ENCODE measurements around the gene SLCO4A1. TPM values are rescaled to one million over a fixed set of nuclear protein-coding genes. Genes with fewer than 3 reads are reported as not detected.

Gene SLCO4A1
- total and polyA plus RNA-seq, 2 donors (not counting 3 experiments of a cell fraction or from before 2014, with no cell fraction given): 1.4 to 4.1 TPM

DNA sequence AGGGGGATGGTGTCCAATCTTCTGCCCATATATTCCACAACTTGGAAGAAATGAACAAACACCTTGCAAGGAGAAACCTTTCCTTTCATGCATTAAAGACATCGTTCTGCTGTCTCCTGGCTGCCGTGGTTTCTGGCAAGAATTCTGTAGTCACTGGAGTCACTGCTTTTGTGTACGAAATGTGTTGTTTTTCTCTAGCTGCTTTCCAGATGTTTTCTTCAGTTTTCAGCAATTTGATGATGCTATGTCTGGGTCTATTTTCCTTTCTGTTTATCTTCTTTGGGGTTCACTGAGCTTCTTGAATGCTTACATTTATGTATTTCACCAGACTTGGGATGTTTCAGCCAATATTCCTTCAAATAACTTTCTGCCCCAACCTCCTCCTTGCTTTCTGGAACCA, 40.6 kb upstream of the SLCO4A1 start:
- H2AFZ ChIP-seq (ENCODE audit: low read depth, low read length): no peak overlapping the region
- DNase-seq (ENCODE audit: low read depth, low spot score) (no peak), FAIRE-seq (no peak)
- peaks cover 16% of the 10 kb centered on the region for H3K4me1 ChIP-seq (ENCODE audit: control insufficient read depth, extremely low read depth, insufficient read depth, low read length)
- no peaks in the 10 kb centered on the region for H3K9me1 ChIP-seq (replicated peaks; ENCODE audit: control insufficient read depth, extremely low read depth, insufficient read depth, low read length)
- H3K27me3 ChIP-seq (ENCODE audit: control insufficient read depth in 2 of 2, insufficient read depth in 2 of 2, low read length in 2 of 2): no peaks in the 10 kb centered on the region
- H3K9me3 ChIP-seq (replicated peaks; ENCODE audit: control insufficient read depth, insufficient read depth, low read length): no peaks in the 10 kb centered on the region
- H3K9ac ChIP-seq (replicated peaks; ENCODE audit: extremely low read depth, insufficient read depth, low read length): no peak overlapping the region
- dilution Hi-C loops (cut with MboI; ENCODE audit: extremely low pct_ligation_motif_present, low sequenced_read_pairs) (no loop called here), intact Hi-C loops (cut with micrococcal nuclease) (no loop called here)
- POLR2A ChIA-PET: no interaction called here
- CTCF ChIA-PET: interaction anchor here (1.0 kb wide), 1 partner anchor 13 kb away, joined by 3 read pairs; no protein-coding TSS in a partner anchor
- no peak overlapping the region for H3K27ac ChIP-seq (ENCODE audit: insufficient read depth, low read depth, low read length)
- TF ChIP-seq, protein P1, sequence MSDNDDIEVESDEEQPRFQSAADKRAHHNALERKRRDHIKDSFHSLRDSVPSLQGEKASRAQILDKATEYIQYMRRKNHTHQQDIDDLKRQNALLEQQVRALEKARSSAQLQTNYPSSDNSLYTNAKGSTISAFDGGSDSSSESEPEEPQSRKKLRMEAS (IDR thresholded peaks at IDR 0.05; ENCODE audit: insufficient read depth, insufficient read length): no peak
- TF ChIP-seq GATA2 (IDR thresholded peaks at IDR 0.05; ENCODE audit: insufficient read depth, insufficient read length, low read depth, low read length) (no peak), FOS (IDR thresholded peaks at IDR 0.05; ENCODE audit: borderline replicate concordance, insufficient read depth, low read length) (no peak), JUN (IDR thresholded peaks at IDR 0.05; ENCODE audit: borderline replicate concordance, insufficient read depth, insufficient read length, low read depth) (no peak), MYC (IDR thresholded peaks at IDR 0.05; ENCODE audit: low read depth, low read length) (no peak), POLR2A (IDR thresholded peaks at IDR 0.05; ENCODE audit: low read depth, low read length) (no peak), POLR2AphosphoS5 (IDR thresholded peaks at IDR 0.05; ENCODE audit: insufficient read depth, low read depth, low read length) (no peak), EZH2 (IDR thresholded peaks at IDR 0.05; ENCODE audit: borderline replicate concordance, low read depth, low read length, severe bottlenecking) (no peak)
- TF ChIP-seq, protein P2, sequence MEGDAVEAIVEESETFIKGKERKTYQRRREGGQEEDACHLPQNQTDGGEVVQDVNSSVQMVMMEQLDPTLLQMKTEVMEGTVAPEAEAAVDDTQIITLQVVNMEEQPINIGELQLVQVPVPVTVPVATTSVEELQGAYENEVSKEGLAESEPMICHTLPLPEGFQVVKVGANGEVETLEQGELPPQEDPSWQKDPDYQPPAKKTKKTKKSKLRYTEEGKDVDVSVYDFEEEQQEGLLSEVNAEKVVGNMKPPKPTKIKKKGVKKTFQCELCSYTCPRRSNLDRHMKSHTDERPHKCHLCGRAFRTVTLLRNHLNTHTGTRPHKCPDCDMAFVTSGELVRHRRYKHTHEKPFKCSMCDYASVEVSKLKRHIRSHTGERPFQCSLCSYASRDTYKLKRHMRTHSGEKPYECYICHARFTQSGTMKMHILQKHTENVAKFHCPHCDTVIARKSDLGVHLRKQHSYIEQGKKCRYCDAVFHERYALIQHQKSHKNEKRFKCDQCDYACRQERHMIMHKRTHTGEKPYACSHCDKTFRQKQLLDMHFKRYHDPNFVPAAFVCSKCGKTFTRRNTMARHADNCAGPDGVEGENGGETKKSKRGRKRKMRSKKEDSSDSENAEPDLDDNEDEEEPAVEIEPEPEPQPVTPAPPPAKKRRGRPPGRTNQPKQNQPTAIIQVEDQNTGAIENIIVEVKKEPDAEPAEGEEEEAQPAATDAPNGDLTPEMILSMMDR (IDR thresholded peaks at IDR 0.05; ENCODE audit: extremely low read depth in 1 of 2, insufficient read depth in 1 of 2, low read depth in 1 of 2, low read length in 2 of 2): no peak
- no peaks in the 10 kb centered on the region for H3K36me3 ChIP-seq (ENCODE audit: control insufficient read depth in 2 of 2, extremely low read depth in 1 of 2, insufficient read depth in 2 of 2, low read length in 2 of 2)
- no TSS peak for BruUV-seq (replicated peaks)
- no peak overlapping the region for H3K4me3 ChIP-seq (replicated peaks in 1 of 3; ENCODE audit: insufficient read depth in 1 of 3, low read depth in 1 of 3, low read length in 3 of 3)
- no peaks in the 10 kb centered on the region for H3K79me2 ChIP-seq (ENCODE audit: control insufficient read depth, insufficient read depth, low read length)
- no peaks in the 10 kb centered on the region for H4K20me1 ChIP-seq (replicated peaks; ENCODE audit: control insufficient read depth, extremely low read depth, insufficient read depth, low read length)
- no peak overlapping the region for H3K4me2 ChIP-seq (ENCODE audit: insufficient read depth, low read length)
